ENCODE measurements around the gene NGFR. TPM values are rescaled to one million over a fixed set of nuclear protein-coding genes. Genes with fewer than 3 reads are reported as not detected.

The NGFR gene
- total RNA-seq, 2 donors from 2014 or later = 0.26 TPM; not detected in 1

DNA sequence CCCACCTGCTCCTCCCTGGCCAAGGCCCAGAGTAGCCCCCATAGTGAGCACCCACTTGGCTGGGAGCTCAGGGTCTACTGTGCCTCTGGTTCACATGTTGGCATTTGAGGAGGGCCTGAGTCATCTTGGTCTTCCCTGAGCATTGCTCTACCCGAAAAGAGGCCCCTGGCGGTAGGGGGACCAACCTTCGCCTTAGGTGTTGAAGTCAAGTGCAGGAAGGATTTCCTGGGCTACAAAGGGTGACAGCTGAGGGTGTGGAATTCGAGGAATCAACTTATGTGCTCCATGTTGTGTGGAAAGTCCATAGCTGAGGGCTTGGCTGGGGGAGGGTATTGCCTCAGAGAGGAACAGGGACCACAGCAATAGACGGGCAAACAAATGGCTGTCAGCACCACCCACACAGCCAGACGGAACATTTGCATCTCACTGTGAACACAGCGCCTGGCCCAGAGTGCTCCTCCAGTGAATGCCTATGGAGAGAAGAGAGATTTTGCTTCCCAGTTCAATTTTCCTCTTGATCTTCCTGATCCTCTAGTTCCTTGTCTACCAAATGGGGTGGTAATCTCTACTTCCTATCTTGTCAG lies 35.6 kb upstream of the NGFR start:
- no peak overlapping the region for H3K4me3 Mint-ChIP-seq
- peaks cover 9 to 13% of the 10 kb centered on the region in 2 donors for H3K4me1 Mint-ChIP-seq (ENCODE audit: low read depth in 2 of 2)
- no peaks in the 10 kb centered on the region for H3K36me3 Mint-ChIP-seq
- ATAC-seq (no peak), DNase-seq (ENCODE audit: low spot score) (no peak)
- H3K27ac Mint-ChIP-seq = no peak overlapping the region
- H3K9me3 Mint-ChIP-seq = peaks cover 3% of the 10 kb centered on the region
- peaks cover 31 to 49% of the 10 kb centered on the region in 2 donors for H3K27me3 Mint-ChIP-seq

DNA sequence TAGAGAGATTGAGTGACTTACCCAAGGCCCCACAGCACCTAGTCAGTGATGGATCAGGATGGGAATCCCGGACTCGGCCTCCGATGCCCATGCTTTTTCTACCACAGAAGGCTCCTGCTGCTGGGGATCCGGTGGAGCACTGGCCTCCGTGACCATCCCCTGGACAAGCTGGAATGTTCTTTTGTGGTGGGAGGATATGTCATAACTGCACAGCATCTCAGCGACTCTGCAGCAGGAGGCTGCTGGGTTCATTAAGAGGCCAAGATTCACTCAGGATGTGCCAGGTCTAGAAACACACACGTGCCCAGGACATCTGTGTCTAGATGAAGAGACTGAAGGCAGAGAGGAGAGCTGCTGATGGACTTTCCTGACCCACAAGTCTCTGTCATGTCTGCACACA lies 34.7 kb upstream of the NGFR start:
- no peak overlapping the region for H3K27ac Mint-ChIP-seq
- no peaks in the 10 kb centered on the region for H3K36me3 Mint-ChIP-seq
- H3K4me3 Mint-ChIP-seq = no peak overlapping the region
- peaks cover 9 to 13% of the 10 kb centered on the region in 2 donors for H3K4me1 Mint-ChIP-seq (ENCODE audit: low read depth in 2 of 2)
- peaks cover 3% of the 10 kb centered on the region for H3K9me3 Mint-ChIP-seq
- peaks cover 31 to 49% of the 10 kb centered on the region in 2 donors for H3K27me3 Mint-ChIP-seq
- DNase-seq (ENCODE audit: low spot score) (no peak), ATAC-seq (no peak)

DNA sequence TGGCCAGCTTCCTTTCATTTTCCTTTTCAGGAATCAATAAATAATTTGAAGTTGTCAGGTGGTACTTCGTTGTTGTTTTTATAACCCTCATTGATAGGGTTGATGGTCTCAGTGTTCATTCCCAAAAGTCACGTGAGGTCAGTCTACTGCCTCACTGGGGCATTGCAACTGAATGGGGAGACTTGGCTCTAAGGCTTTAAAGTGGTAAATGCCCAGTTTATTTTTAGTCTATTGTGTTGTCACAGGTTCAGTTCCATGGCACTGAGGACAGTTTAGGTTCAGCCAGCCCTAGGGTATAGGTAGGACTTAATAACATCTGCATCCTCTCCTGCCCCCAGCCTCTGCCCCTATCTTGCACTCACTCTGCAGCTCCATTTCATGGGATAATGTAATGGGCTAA lies 33.5 kb upstream of the NGFR start:
- Mint-ChIP-seq H3K27ac (no peak overlapping the region), H3K4me1 (ENCODE audit: low read depth in 2 of 2) (peaks cover 9% of the 10 kb centered on the region in 2 donors), H3K9me3 (peaks cover 3% of the 10 kb centered on the region), H3K4me3 (no peak overlapping the region), H3K36me3 (no peaks in the 10 kb centered on the region), H3K27me3 (peaks cover 28 to 46% of the 10 kb centered on the region in 2 donors)
- DNase-seq (ENCODE audit: low spot score) (no peak), ATAC-seq (no peak)

DNA sequence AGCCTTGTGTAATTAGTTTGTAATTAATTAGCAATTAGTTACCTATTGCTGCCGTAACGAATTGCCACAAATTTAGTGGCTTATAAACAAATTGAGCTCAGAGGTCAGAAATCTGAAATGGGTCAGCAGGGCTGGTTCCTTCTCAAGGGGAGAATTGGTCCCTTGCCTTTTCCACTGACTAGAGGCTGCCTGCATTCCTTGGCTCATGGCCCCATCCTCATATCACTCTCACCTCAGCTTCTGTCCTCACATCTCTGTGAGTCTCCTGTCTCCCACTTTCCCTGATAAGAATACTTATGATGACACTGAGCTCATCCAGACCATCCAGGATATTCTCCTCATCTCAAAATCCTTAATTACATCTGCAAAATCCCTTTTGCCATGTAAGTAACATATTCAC lies 31.0 kb upstream of the NGFR start:
- H3K27ac Mint-ChIP-seq = no peak overlapping the region
- H3K4me1 Mint-ChIP-seq (ENCODE audit: low read depth in 2 of 2) = peaks cover 0 to 2% of the 10 kb centered on the region in 2 donors
- DNase-seq (ENCODE audit: low spot score) = no peak
- H3K27me3 Mint-ChIP-seq = peaks cover 31 to 46% of the 10 kb centered on the region in 2 donors
- no peak overlapping the region for H3K4me3 Mint-ChIP-seq
- no peaks in the 10 kb centered on the region for H3K36me3 Mint-ChIP-seq
- peaks cover 3% of the 10 kb centered on the region for H3K9me3 Mint-ChIP-seq
- no peak for ATAC-seq

DNA sequence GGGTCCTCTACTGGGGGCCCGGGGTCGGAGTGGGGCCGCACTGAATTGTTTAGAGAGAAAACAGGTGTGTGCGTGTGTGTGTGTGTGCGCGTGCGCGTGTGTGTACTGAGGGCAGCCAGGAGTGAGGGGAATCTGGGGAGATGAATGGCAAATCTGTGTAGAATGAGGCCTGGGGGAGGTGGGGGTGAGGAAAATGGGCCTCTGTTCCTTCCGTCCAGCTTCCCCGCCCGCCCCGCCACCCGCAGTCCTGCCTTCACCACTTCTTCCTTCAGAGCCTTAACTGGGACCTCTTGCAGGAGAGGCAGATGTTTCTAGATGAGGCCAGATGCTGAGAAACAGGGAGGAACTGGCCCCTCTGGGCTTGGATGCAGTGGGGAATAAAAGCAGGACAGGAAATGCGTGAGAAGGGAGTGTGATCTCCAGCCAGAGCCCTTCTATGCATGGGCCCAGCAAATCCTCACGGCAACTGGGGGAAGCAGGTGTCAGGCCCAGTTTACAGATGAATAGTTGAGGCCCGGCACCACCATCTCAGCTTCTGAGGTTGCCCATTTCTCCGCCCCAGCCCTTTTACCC lies 29.7 kb upstream of the NGFR start:
- DNase-seq (ENCODE audit: low spot score) (no peak), ATAC-seq (no peak)
- H3K27me3 Mint-ChIP-seq = peaks cover 34 to 42% of the 10 kb centered on the region in 2 donors
- H3K4me3 Mint-ChIP-seq = no peak overlapping the region
- H3K9me3 Mint-ChIP-seq = peaks cover 3% of the 10 kb centered on the region
- H3K4me1 Mint-ChIP-seq (ENCODE audit: low read depth in 2 of 2) = no peaks in the 10 kb centered on the region
- H3K36me3 Mint-ChIP-seq = no peaks in the 10 kb centered on the region
- H3K27ac Mint-ChIP-seq = no peak overlapping the region

DNA sequence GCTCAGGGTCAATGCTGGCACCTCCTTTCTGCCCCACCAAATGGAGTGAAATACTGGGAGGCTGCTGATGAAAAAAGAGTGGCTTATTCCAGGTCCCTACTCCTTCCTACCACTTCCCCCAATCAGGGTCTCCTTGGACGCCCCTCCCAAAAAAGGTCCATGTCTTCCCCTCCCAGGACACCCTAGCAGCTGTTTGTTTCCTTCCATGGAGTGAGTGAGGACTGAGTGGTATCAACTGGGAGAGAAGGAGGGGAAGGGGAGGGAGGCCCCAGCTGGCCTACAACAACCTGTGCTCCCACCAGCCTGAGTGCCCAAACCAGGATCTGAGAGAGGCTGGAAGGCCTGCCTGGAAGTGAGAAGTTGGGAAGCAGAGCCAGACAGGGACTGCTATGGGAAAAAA lies 28.7 kb upstream of the NGFR start:
- peaks cover 3% of the 10 kb centered on the region for H3K9me3 Mint-ChIP-seq
- H3K4me1 Mint-ChIP-seq (ENCODE audit: low read depth in 2 of 2) = no peaks in the 10 kb centered on the region
- no peak overlapping the region for H3K4me3 Mint-ChIP-seq
- no peak for DNase-seq (ENCODE audit: low spot score)
- no peaks in the 10 kb centered on the region for H3K36me3 Mint-ChIP-seq
- no peak overlapping the region for H3K27ac Mint-ChIP-seq
- peaks cover 40 to 46% of the 10 kb centered on the region in 2 donors for H3K27me3 Mint-ChIP-seq
- no peak for ATAC-seq

DNA sequence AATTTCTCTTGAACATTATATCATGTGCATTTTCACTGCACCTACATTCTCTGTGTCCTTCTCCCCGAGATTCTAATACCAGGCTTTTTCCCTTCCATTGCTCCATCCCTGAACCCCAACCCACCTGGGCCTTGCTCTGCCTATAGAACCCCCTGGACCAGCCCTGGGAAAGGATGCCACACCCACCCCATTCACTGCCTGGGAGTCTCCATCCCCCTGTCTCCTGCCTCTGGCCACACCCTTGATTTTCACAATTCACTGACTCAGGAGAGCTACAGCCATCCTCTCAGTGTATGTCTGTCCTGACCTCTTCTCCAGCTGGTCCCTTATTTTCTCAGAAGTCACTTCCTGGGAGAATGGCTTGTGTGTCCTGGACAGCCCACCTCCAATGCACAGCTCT lies 27.9 kb upstream of the NGFR start:
- H3K9me3 Mint-ChIP-seq = peaks cover 3% of the 10 kb centered on the region
- ATAC-seq = no peak
- no peaks in the 10 kb centered on the region for H3K4me1 Mint-ChIP-seq (ENCODE audit: low read depth in 2 of 2)
- H3K27ac Mint-ChIP-seq = no peak overlapping the region
- no peak overlapping the region for H3K4me3 Mint-ChIP-seq
- H3K36me3 Mint-ChIP-seq = no peaks in the 10 kb centered on the region
- DNase-seq (ENCODE audit: low spot score) = no peak
- peaks cover 48 to 53% of the 10 kb centered on the region in 2 donors for H3K27me3 Mint-ChIP-seq

DNA sequence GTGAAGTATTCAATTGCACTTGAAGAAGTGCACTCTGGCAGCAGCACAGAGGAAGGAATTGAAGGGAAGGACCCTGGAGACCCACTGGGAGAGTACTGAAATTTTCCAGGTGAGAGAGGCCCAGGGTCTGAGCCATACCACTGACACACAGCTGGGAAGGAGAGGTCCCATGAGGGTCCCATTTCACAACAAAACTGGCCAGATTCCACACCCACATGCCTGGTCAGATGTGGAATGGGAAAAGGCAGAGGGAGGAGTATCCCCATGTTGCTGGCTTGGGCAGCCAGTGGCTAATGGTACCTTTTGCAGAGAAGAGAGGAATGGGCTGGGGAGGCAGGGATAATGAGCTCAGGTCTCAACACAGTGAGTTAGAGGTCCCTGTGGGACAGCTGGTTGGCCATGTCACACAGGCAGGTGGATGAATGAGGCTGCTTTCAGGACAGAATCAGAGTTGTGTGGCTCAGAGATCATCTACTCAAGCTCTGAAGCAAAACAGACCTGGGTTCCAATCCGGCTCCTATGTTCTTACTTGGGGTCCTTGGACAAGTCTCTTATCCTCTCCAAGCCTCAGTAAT lies 26.2 kb upstream of the NGFR start:
- Mint-ChIP-seq H3K9me3 (peaks cover 3% of the 10 kb centered on the region), H3K36me3 (no peaks in the 10 kb centered on the region)

DNA sequence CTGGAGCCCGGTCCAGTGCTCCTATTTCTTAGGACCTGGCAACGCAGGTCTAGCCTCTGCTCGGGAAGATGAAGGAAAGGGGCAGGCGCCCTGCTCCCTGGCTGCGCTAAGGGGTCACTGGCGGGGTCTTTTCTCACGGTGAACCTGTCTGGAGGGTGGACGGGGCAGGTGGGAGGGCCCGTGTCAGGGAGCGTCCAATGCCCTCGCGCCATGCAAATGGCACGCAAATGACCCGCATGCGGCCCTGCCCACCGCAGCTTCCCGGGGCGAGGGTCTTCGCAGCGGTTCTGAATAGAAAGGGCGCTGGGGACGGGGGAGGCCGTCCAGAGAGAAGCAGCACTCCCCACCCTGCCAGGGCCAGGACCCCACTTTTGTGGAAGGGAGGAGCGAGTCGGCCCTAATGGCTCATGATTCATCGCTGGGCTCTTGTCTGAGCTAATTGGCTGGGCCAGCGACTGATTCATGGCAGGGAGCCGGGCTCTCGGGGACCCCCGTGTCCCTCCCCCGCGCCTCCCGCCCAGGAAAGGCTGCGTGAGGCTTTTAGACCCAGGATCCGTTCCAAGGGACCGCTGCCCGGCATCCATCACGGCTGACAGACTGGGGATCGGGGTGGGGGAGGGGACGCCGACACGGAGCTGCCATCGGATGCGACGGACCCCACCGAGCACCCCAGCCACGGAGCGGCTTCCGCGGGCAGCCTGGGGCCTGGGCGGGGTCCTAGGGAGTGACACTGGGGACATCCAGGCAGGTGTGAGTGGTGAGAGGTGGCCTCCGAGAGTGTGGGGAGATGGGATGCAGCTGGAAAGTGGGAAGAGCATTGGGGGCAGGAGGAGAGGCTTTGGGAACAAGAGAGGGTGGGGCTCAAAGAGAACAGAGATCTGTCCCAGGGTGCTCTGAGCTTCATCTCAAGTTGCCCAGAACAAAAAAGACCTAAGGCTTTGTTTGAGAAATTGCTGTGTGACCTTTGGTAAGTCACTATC lies 25.0 kb upstream of the NGFR start:
- no peaks in the 10 kb centered on the region for H3K4me1 Mint-ChIP-seq (ENCODE audit: low read depth in 2 of 2)
- no peak overlapping the region for H3K27ac Mint-ChIP-seq
- no peaks in the 10 kb centered on the region for H3K36me3 Mint-ChIP-seq
- DNase-seq (ENCODE audit: low spot score) (no peak), ATAC-seq (no peak)
- no peaks in the 10 kb centered on the region for H3K9me3 Mint-ChIP-seq
- H3K27me3 Mint-ChIP-seq = peaks cover 42 to 47% of the 10 kb centered on the region in 2 donors
- no peak overlapping the region for H3K4me3 Mint-ChIP-seq

More for the DNA sequence above, 26.2 kb upstream of the NGFR start:
- Mint-ChIP-seq H3K27me3 (peaks cover 44 to 47% of the 10 kb centered on the region in 2 donors), H3K27ac (no peak overlapping the region), H3K4me3 (no peak overlapping the region), H3K4me1 (ENCODE audit: low read depth in 2 of 2) (no peaks in the 10 kb centered on the region)
- DNase-seq (ENCODE audit: low spot score) = no peak
- ATAC-seq = no peak

DNA sequence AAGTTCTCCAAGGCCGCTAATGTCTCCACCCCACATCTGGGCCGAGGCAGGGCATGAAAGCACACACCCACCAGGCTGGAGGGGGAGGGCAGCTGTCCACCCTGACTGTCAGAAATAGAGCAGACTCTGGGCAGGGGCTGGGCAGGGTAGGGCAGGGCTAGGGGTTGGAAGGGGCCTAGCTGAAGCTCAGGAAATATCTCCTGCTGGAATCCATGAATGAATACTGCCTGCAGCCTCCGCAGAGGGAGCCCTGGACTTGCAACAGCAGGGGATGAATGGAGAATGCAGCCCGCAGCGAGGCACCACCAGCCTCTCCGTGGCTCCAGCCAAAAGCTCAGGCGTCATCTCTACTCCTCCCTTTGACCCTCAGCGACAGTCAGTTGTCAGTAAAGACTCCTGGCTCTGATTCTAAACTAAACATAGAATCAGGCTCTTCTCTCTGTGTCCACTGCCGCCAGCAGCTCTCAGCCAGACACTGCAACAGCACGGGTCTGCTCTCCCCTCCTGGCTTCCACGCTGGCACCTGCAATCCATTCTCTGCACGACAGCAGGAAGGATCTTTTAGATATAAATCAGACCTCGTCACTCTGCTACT lies 23.9 kb upstream of the NGFR start:
- H3K4me1 Mint-ChIP-seq (ENCODE audit: low read depth in 2 of 2) = no peaks in the 10 kb centered on the region
- peaks cover 5% of the 10 kb centered on the region for H3K36me3 Mint-ChIP-seq
- H3K4me3 Mint-ChIP-seq = no peak overlapping the region
- peaks cover 41 to 45% of the 10 kb centered on the region in 2 donors for H3K27me3 Mint-ChIP-seq
- DNase-seq (ENCODE audit: low spot score) = no peak
- ATAC-seq = no peak
- H3K27ac Mint-ChIP-seq = no peak overlapping the region
- H3K9me3 Mint-ChIP-seq = peaks cover 3% of the 10 kb centered on the region

DNA sequence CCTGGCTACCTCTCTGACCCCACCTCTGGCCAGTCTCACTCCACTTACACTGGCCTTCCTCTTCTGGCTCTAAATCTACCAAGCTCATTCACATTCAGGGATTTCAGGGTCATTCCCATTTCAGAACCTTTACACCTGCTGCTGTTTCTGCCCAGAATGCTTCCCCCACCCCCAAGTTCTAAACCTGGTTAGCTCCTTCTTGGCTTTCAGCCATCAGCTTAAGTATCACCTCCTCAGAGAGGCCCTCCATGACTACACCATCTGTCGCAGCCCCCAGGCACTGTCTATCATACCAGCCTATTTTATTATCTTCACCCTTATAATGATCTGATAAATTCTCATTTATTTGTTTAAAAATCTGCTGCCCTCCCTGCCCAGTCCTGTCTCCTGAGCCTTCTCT lies 23.3 kb upstream of the NGFR start:
- H3K4me3 Mint-ChIP-seq = no peak overlapping the region
- DNase-seq (ENCODE audit: low spot score) = no peak
- H3K4me1 Mint-ChIP-seq (ENCODE audit: low read depth in 2 of 2) = no peaks in the 10 kb centered on the region
- peaks cover 5% of the 10 kb centered on the region for H3K36me3 Mint-ChIP-seq
- no peak for ATAC-seq
- H3K27me3 Mint-ChIP-seq = peaks cover 41 to 46% of the 10 kb centered on the region in 2 donors
- H3K27ac Mint-ChIP-seq = no peak overlapping the region
- peaks cover 3% of the 10 kb centered on the region for H3K9me3 Mint-ChIP-seq

DNA sequence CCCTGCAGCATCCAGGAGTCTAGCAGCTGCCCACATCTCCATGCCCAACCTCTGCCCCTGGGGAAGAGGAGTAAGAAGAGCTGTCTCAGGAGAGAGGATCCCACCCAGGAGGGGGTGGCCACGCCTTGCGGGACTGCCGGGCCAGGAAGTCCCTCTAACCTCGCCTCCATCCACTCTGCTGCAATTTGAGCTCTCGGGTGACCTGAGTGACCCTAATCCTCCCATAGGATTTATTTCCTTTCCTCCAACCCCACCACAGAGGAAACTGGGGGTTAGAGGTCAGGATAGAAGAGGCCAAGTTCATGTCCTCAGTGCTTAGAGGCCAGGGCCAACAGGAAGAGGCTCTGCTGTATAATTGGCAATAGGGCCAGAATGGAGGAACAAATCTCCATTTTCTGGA lies 22.6 kb upstream of the NGFR start:
- Mint-ChIP-seq H3K9me3 (peaks cover 3% of the 10 kb centered on the region), H3K4me1 (ENCODE audit: low read depth in 2 of 2) (no peaks in the 10 kb centered on the region), H3K4me3 (no peak overlapping the region), H3K27me3 (peaks cover 43 to 47% of the 10 kb centered on the region in 2 donors), H3K27ac (no peak overlapping the region), H3K36me3 (peaks cover 5% of the 10 kb centered on the region)
- ATAC-seq = peak in 1 of 2 donors; percentile 12
- DNase-seq (ENCODE audit: low spot score) = no peak

DNA sequence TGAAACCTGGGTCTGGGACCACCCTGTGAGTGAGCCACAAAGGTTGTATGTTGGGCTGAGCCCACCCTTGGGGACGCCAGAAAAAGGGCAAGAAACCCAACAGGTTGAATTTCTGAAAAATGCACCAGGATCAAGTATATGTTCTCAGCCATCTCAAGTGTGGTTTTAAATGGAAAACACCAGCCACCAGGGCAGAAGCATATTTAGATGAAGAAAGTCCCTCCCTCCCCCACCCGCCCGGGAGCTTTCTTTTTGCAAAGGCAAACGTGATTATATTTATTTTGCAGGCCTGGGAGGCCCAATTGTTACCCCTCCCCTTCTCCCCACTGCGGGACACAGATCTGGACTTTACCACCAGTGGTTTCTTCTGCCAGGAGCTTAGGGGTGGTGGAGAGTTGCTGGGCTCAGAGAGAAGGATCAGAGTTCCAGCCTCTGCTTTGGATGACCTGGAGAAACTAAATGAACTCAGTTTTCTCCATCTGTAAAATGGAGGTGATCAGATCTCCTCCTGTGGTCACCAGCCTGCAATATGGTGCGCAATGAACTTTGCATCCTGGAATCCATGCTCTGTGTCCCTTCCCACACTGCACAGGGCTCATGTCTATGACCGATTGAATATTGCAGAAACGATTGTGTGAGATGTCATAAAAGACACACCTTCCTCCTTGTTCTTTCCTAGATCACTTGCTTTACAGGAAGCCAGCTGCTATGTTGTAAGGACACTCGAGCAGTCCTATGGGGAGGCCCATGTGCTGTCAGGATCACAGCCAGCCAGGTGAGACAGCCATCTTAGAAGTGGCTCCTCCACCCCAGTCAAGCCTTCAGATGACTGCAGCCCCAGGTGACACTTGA lies 21.0 kb upstream of the NGFR start:
- Mint-ChIP-seq H3K4me3 (no peak overlapping the region), H3K27me3 (peaks cover 43 to 45% of the 10 kb centered on the region in 2 donors), H3K9me3 (peaks cover 3% of the 10 kb centered on the region), H3K27ac (no peak overlapping the region), H3K36me3 (peaks cover 5% of the 10 kb centered on the region), H3K4me1 (ENCODE audit: low read depth in 2 of 2) (no peaks in the 10 kb centered on the region)
- no peak for ATAC-seq
- DNase-seq (ENCODE audit: low spot score) = no peak
